Activated CD4-positive, alpha-beta T cell treated with anti-CD3 and anti-CD28 coated beads, Interleukin-10, Interleukin-2, amounts not matched to agents 100 ng/mL and 50 ng/mL, durations not matched to agents 16 hours and 8 hours (primary cell): ENCODE results near the gene MPI.
"Not testable (repeated sequence)": the region's sequence is repeated elsewhere in the genome, so short reads cannot be mapped to it uniquely, and the experiment has no call there.

Experiments
- DNase-seq: peaks from one replicate; pipeline ENCODE4 v3.0.0-alpha.2; 2020

Gene MPI

DNA sequence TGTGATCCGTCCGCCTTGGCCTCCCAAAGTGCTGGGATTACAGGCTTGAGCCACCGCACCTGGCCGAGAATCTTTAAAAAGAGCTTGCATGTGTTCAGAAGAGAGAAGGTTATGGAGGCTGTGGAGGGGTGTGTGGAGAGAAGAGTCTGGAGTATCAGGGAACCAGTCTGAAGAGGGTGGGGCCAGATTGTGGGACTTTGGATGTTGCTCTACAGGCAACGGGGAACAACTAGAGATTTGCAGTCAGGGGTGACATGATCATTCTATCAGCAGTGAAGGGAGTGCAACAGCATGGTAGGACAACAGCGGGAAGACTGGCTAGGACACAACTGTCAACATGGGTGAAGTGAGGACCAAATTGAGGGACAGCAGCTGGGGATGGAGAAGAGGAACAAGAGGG, 25.5 kb upstream of the MPI start:
- no peak for DNase-seq

DNA sequence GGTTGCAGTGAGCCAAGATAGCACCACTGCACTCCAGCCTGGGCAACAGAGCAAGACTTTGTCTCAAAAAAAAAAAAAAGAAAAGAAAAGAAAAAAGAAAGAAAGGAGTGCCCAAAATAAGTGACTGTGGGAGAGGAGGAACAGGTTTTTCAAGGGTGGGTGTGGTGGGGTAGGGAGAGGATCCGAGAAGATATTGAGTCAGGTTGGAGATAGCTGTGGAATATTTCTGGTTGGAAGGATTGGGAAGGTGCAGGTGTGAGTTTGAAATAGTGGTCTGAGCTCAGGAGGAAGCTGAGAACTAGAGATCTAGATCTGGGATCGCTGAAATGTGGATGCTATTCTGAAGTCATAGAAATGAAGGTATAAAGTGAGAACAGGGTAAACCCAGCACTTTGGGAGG, 24.5 kb upstream of the MPI start:
- DNase-seq = no peak

DNA sequence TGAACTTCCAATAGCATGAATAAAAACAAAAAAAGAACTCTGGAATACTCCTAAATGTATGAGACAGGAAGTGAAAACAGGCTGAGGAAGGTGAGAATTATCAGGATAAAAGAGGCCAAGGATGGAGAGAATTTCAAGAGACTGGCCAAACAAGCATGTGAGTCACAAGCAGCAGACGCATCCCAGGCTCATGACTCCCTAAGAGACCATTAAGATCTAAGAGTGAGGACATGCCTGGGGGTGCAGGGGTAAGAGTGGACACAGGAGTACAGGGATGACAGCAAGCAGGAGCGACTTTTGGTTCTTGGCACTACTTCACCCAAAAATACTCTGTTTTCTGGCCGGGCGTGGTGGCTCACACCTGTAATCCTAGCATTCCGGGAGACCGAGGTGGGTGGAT, 23.8 kb upstream of the MPI start:
- no peak for DNase-seq

DNA sequence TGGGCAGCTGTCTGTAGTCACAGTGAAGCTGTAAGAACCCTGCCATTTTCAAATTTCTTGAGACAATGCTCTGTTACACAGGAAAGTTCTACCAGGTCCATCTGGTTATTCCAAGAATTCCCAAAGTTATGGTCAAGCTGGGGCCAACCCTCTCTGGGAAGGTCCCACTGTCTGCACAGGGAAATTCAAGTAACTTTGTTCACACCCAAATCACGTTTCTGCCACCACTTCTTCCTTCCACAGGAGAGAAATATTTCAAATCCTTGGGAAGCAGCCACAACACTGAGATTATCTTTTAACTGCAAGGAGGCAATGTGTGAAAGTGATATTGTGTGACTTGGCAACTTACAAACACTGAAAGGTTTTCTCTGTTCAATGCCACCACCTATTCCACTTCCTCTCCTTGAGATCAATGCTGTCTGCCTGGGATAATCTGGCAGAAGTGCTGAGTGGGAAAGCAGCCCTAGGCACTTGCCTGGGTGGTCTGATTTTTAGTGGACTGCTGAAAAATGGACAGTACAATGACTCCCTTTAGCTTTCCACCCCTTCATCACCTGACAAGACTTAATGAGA, 22.3 kb upstream of the MPI start:
- DNase-seq = no peak

DNA sequence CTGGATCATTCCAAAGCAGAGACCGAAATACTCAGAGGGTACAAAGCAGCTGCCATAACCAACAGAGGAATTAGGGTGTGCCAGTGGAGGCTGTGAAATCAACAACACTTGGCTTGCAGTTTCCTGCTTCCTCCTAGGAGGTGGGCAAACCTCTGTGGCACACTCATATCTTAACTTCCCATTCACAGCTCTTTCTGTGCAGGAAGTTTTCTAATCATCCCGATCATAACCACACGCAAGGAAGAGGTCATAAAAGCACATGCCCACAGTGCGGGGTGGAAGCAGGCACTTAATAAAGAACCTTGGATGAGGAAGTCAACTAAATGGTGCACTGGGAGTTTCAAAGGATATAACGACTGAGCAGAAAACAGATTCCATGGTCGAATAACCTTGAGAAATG, 21.8 kb upstream of the MPI start:
- peak; percentile 87 for DNase-seq

DNA sequence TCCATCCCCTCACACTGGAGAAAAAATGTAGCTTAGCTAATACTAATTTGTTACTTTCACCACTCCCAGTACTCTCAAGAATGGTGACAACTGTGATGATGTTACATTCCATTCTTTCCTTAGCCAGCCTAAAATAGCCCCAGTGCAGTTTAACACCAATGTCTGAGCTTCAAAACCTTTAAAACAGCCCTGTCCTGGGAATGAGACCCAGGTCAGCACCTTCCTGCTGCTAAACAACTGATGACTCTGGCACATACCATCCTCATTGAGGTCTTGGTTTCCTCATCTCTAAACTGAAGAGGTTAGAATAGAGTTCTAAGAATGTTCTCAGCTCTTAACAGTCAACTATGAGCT, 20.5 kb upstream of the MPI start:
- DNase-seq = no peak

DNA sequence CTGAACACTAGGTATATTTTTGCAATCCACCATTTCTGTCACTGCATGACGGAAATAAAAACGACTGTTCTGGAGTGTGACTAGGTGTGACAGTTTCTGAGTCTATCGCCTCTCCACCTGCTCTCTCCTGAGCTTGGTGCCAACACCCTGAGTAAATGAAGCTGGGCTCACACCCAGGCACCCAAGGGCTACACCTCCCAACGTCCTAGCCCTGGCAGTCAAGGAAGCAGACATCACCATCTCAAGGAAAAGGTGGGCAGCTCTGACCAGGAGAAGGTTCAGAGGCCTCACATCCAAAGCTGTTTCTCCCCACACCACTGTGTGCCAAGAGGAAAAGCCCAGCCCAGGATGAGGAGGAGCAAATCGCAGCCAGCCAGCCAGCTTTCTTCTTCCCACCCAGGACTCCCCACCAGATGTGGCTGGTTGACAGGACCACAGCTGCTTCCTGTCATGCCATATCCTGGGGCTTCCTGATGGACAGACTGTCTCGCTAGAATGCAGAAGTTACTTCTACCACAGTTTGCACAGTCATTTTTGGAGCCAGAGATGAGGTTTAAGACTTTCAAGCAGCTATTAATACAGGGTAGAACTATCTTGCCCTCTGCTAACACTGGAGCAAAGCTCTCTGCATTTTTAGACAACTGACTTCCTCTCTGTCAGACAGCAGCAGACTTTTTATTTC, 20.0 kb upstream of the MPI start:
- peak; percentile 95 for DNase-seq

DNA sequence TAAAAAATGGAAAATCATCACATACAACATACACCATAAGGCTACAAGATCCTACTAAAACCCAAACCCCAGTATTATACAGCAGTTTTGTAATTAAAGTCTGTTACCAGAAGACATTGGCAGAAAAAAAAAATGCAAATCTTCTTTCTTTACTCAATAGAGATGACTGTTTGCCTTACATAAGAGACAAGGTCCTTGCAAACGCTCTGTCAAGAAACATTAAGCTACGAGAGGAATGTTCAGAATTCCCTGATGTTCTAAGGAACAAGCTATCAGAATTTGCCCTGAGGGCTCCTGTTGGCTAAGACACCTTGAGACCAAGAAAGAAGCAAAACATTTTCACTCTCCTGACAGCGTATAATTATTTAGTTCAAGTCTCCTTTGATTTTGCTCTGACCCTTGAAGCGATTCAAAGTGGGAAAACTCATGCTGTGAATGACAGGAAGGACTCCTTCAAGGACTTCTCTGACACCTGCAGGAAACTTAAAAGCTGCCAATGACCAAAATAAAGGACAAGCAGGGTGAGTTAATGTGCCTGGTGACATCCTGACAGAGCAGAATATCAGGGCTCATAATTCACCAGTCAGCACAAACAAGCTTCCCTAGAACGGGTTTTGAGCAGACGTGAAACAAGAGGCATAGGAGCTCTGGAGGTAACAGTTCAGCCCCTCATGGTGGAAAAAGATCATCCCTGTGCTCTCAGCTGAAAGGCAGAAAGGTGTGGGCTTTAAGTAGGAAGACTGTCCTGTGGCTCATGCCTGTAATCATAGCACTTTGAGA, 19.2 kb upstream of the MPI start:
- DNase-seq = peak; percentile 39

DNA sequence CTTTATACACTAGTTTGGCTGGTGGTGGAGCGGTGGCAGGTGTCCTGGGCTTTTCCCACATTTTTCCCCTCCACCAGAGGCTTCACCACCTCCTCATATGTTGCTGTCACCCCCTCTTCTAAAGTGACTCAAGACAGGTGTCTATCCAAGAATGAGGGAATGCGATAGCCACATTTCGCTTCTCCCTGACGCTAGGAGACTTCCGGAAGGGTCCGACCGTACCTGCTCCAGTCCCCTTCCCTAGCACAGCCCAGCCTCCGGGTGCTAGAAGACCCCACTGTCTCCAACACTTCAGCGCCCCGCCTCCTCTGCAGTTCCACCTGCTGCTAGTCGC, 17.2 kb upstream of the MPI start:
- no peak for DNase-seq

- peak; percentile 95 for DNase-seq
Observed at GRCh38 chr15:74873036-74873755, 16.6 kb upstream of the MPI start, which contains the start of gene SCAMP2. Gene SCAMP2, minus strand, starts transcription at chr15:74873365. Its CDS starts 110 bp downstream, at chr15:74873255.

DNA sequence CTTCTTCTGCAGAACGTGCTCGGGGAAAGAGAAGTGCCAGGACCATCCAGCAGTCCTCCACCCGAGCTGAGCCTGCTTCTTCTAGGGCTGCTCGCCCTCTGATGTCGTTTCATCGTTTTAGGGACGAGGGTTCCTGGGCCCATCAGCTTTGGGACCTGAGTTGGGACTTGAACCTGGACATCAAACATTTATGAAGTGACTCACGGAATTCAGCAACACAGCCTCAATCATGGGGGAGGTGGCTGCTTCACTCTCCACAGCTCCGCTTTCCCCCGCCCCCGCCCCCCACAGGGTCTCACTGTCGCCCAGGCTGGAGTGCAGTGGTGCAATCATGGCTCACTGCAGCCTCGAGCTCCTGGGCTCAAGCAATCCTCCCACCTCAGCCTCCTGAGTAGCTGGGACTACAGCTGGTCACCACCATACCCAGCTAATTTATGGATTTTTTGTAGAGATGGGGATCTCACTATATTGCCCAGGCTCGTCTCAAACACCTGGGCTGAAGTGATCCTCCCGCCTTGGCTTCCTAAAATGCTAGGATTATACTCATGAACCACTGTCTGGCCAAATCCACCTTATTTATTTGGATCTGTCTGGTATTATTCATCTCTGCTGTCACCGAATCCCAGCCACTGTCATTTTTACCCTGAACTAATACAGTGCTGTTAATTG, 16.0 kb upstream of the MPI start:
- DNase-seq = no peak

GRCh38 chr15:74878273-74878672, 11.6 kb upstream of the MPI start:
- DNase-seq = no peak

DNA sequence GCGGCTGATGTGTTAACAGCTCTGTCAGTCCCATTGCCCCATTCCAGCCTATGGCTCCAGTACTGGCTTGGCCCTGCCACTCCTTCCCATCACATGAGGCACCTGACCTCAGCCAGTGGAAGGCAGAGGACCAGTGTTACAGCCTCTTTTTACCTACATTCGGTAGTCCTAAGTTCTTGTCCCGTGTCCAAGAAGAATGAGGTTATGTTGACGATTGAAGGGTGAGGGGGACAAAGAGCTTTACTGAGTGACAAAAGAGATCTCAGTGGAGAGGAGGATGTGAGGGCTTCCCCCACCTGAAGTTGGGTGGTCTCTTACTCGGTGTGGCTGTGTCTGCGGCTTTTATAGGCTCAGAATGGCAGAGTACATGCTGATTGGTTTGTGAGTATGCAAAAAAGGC, 7.3 kb upstream of the MPI start:
- no peak for DNase-seq

- no peak for DNase-seq
Observed at GRCh38 chr15:74884428-74885223, 5.2 kb upstream of the MPI start.

GRCh38 chr15:74885461-74885860, 4.4 kb upstream of the MPI start:
- DNase-seq = no peak

DNA sequence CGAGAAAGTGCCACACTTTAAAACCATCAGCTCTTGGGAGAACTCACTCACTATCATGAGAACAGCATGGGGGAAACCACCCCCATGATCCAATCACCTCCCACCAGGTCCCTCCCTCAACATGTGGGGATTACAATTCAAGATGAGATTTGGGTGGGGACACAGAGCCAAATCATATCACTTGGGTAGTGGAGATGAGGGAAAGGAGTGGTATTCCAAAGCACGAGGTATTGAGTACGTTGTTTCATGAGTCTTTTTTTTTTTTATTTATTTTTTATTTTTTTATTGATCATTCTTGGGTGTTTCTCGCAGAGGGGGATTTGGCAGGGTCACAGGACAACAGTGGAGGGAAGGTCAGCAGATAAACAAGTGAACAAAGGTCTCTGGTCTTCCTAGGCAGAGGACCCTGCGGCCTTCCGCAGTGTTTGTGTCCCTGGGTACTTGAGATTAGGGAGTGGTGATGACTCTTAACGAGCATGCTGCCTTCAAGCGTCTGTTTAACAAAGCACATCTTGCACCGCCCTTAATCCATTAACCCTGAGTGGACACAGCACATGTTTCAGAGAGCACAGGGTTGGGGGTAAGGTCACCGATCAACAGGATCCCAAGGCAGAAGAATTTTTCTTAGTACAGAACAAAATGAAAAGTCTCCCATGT, 2.2 kb upstream of the MPI start:
- not testable (repeated sequence) for DNase-seq

- no peak for DNase-seq
Observed at GRCh38 chr15:74888716-74889115, 1.1 kb upstream of the MPI start.

DNA sequence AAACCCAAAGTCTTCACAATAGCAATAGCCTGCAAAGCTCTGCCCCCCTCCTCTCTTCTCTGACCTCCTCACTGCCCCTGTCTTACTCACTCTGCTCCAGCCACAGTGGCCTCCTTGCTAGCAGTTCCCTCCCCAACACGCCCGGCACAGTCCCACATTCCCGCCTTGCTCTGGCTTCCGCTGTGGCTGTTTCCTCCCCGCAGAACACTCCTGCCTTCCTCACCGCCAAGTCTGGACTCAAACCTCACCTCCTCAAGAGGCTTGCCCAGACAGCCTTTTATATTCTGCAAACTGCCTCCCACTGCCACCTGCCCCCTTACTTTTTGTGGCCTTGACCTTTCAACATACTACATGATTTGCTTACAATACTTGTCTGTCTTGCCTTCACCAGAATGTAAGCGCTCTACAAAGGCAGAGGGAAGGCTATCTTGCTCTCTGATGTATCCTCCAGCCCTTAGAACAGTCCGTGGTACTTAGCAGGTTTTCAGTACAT, 406 bp upstream of the MPI start:
- peak; percentile 32 for DNase-seq

DNA sequence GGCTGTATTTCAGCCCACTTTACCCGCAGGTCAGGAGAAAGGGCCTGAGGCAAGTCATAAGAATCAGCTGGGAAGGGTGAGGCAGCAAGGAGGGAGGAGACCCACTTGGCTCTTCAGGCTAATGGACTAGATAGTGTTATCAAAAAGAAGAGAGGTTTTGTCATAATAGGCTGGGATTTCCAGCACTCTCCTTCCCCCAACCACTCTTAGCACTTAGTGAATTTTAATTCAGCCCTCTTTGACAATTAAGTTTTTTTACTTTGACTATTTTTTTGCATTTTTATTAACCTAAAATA, 771 bp downstream of the MPI start:
- no peak for DNase-seq

- DNase-seq = no peak
Observed at GRCh38 chr15:74891469-74891868, 1.6 kb downstream of the MPI start.

DNA sequence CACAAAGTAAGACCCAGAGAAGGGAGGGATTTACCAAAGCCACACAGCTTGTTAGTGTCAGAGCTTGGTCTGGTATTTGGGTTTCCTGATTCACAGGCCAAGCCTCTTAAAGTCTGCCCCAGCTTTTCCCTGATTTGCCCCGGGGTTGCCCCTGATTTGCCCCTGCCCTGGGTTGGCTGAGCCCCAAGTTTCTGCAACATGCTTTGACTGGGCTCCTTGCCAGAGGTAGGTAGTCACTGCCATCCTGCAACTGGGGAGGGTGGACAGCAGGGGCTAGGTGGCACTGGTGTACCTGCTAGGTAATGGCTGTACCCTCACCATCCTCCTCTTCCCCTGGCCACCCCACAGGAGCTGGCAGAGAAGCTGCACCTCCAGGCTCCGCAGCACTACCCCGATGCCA, 2.5 kb downstream of the MPI start:
- DNase-seq = no peak

DNA sequence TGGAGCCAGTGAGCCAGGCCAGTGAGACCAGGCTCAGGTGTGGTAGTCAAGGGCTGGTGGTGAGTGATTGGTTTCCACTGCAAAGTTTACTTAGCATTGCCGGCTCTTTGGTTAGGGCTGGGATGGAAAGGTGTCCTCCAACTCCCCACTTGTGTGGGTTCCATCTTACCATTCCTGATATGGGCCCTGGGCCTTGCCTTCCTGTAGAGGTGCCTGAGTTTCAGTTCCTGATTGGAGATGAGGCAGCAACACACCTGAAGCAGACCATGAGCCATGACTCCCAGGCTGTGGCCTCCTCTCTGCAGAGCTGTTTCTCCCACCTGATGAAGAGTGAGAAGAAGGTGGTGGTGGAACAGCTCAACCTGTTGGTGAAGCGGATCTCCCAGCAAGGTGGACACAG, 3.1 kb downstream of the MPI start:
- no peak for DNase-seq
